H1 (cell line): ENCODE results near the gene STXBP5. TPM values are rescaled to one million over a fixed set of nuclear protein-coding genes. Genes with fewer than 3 reads are reported as not detected.

Experiments used
- CTCF ChIA-PET: fragments of 300-600 bp; sonication (Branson Sonifier 250); formaldehyde crosslinking; loops from one replicate; lab custom pipeline; 2021; ENCODE audit not compliant: partially characterized antibody; lab: Charles Lee
- POLR2A ChIA-PET: fragments of 300-600 bp; sonication (Branson Sonifier 250); formaldehyde crosslinking; loops from one replicate; lab custom pipeline; 2021; ENCODE audit warnings: inconsistent platforms; ENCODE audit not compliant: partially characterized antibody; lab: Charles Lee
- DNase-seq, 2 experiments: peaks; one replicate each; pipeline versions ENCODE4 v3.0.0 to v3.0.0-alpha.2; 2010 to 2022; ENCODE audit warnings: low spot score in 2 of 2, low read depth in 1 of 2, mixed read lengths in 1 of 2
- FAIRE-seq: peaks from 2 replicates; lab custom pipeline; 2011; peaks lifted over from hg19 to GRCh38; lab: Jason Lieb, UNC
- H2AFZ ChIP-seq: 2 replicates; pipeline ENCODE4 v1.8.1; 2012; ENCODE audit warnings: low read length, inconsistent platforms
- H2AK5ac ChIP-seq: 2 replicates; pipeline ENCODE4 v1.6.1; 2013; ENCODE audit warnings: low read depth, low read length
- H2BK120ac ChIP-seq: replicated peaks from 2 replicates; pipeline ENCODE3; 2013; ENCODE audit warnings: low read depth, low read length, inconsistent platforms
- H2BK12ac ChIP-seq: 2 replicates; pipeline ENCODE4 v1.6.1; 2013; ENCODE audit warnings: low read depth, low read length
- H2BK15ac ChIP-seq: 2 replicates; pipeline ENCODE4 v1.6.1; 2013; ENCODE audit warnings: low read length
- H2BK20ac ChIP-seq: 2 replicates; pipeline ENCODE4 v1.6.1; 2013; ENCODE audit warnings: low read length
- H2BK5ac ChIP-seq: 2 replicates; pipeline ENCODE4 v1.6.1; 2013; ENCODE audit warnings: low read depth, low read length
- H3K14ac ChIP-seq: 2 replicates; pipeline ENCODE4 v1.6.1; 2013; ENCODE audit warnings: inconsistent platforms; ENCODE audit not compliant: insufficient read length
- H3K18ac ChIP-seq: 2 replicates; pipeline ENCODE4 v1.6.1; 2013; ENCODE audit warnings: low read length; ENCODE audit errors: extremely low read depth
- H3K23ac ChIP-seq: 2 replicates; pipeline ENCODE4 v1.6.1; 2013; ENCODE audit warnings: inconsistent platforms; ENCODE audit not compliant: insufficient read length
- H3K23me2 ChIP-seq: 2 replicates; pipeline ENCODE4 v1.6.1; 2013; ENCODE audit warnings: low read depth, low read length
- H3K27ac ChIP-seq: 2 replicates; pipeline ENCODE4 v1.6.1; 2011; ENCODE audit warnings: low read depth, low read length, inconsistent platforms
- H3K27me3 ChIP-seq, 4 experiments: replicated peaks in 1 of 4; 1 replicate in 1 of 4; 2 replicates in 3 of 4; pipeline versions ENCODE4 v1.6.1 to v1.8.1; 2011 to 2013; ENCODE audit warnings: low read length in 3 of 4, mild to moderate bottlenecking in 3 of 4, inconsistent platforms in 2 of 4, mixed read lengths in 2 of 4, moderate library complexity in 1 of 4; ENCODE audit not compliant: control insufficient read depth in 3 of 4, insufficient read depth in 3 of 4; ENCODE audit errors: extremely low read depth in 1 of 4
- H3K36me3 ChIP-seq, 4 experiments: 2 replicates each; pipeline versions ENCODE4 v1.6.1 to v1.8.1; 2011 to 2013; ENCODE audit warnings: mild to moderate bottlenecking in 4 of 4, low read length in 3 of 4, moderate library complexity in 2 of 4, control low read depth in 1 of 4, inconsistent platforms in 1 of 4; ENCODE audit not compliant: insufficient read depth in 4 of 4, control insufficient read depth in 2 of 4
- H3K4ac ChIP-seq: replicated peaks from 2 replicates; pipeline ENCODE3; 2013; ENCODE audit warnings: low read length, low read depth, mixed read lengths, inconsistent platforms; ENCODE audit not compliant: insufficient read length
- H3K4me1 ChIP-seq, 4 experiments: replicated peaks in 1 of 4; 1 replicate in 1 of 4; 2 replicates in 3 of 4; pipeline versions ENCODE4 v1.6.1 to v1.8.1; 2011 to 2013; ENCODE audit warnings: low read length in 3 of 4, inconsistent platforms in 2 of 4, mixed read lengths in 1 of 4; ENCODE audit not compliant: insufficient read depth in 4 of 4, control insufficient read depth in 3 of 4
- H3K4me2 ChIP-seq, 2 experiments: 2 replicates each; pipeline versions ENCODE4 v1.6.1 to v1.8.1; 2011 to 2013; ENCODE audit warnings: low read depth in 2 of 2, low read length in 2 of 2, control low read depth in 1 of 2, inconsistent platforms in 1 of 2, mild to moderate bottlenecking in 1 of 2; ENCODE audit not compliant: insufficient read depth in 1 of 2
- H3K4me3 ChIP-seq, 4 experiments: fragments of 200-600, 300-600 bp in 1 of 4; sonication (generic), shearing (Covaris generic), sonication (Bioruptor Twin) in 1 of 4; 2 replicates each; pipeline versions ENCODE4 v1.5.1 to v1.8.1; 2011 to 2016; ENCODE audit warnings: low read length in 4 of 4, low read depth in 3 of 4, control low read depth in 2 of 4, inconsistent platforms in 2 of 4, mild to moderate bottlenecking in 2 of 4, mixed read lengths in 1 of 4, moderate library complexity in 1 of 4; ENCODE audit not compliant: insufficient read depth in 2 of 4; ENCODE audit errors: extremely low read depth in 1 of 4
- H3K56ac ChIP-seq: replicated peaks from 2 replicates; pipeline ENCODE3; 2013; ENCODE audit warnings: low read depth, mild to moderate bottlenecking, mixed read lengths, low read length, inconsistent platforms; ENCODE audit not compliant: insufficient read length
- H3K79me1 ChIP-seq: 2 replicates; pipeline ENCODE4 v1.6.1; 2013; ENCODE audit warnings: low read depth, low read length, control low read depth
- H3K79me2 ChIP-seq, 2 experiments: 2 replicates each; pipeline versions ENCODE4 v1.6.1 to v1.8.1; 2012 to 2013; ENCODE audit warnings: low read length in 2 of 2, mild to moderate bottlenecking in 2 of 2, inconsistent platforms in 1 of 2; ENCODE audit not compliant: insufficient read depth in 2 of 2, control insufficient read depth in 1 of 2
- H3K9ac ChIP-seq, 4 experiments: replicated peaks in 1 of 4; 1 replicate in 1 of 4; 2 replicates in 3 of 4; pipeline versions ENCODE4 v1.6.1 to v1.8.1; 2011 to 2013; ENCODE audit warnings: low read depth in 3 of 4, low read length in 3 of 4, control low read depth in 2 of 4, mild to moderate bottlenecking in 2 of 4, moderate library complexity in 2 of 4, inconsistent platforms in 1 of 4; ENCODE audit errors: extremely low read depth in 1 of 4
- H3K9me3 ChIP-seq, 2 experiments: 2 replicates each; pipeline versions ENCODE4 v1.6.1 to v1.8.1; 2012 to 2013; ENCODE audit warnings: mild to moderate bottlenecking in 2 of 2, moderate library complexity in 2 of 2, control low read depth in 1 of 2, inconsistent platforms in 1 of 2, low read depth in 1 of 2, low read length in 1 of 2, mixed read lengths in 1 of 2; ENCODE audit not compliant: insufficient read depth in 2 of 2
- H4K20me1 ChIP-seq, 2 experiments: replicated peaks in 1 of 2; 2 replicates each; pipeline versions ENCODE3 to v1.8.1; 2011 to 2013; ENCODE audit warnings: inconsistent platforms in 2 of 2, low read length in 2 of 2, mild to moderate bottlenecking in 1 of 2; ENCODE audit not compliant: insufficient read depth in 2 of 2, control insufficient read depth in 1 of 2
- H4K5ac ChIP-seq: 2 replicates; pipeline ENCODE4 v1.6.1; 2013; ENCODE audit warnings: low read length, low read depth, mixed read lengths, inconsistent platforms; ENCODE audit not compliant: insufficient read length
- H4K8ac ChIP-seq: 2 replicates; pipeline ENCODE4 v1.8.0; 2013; ENCODE audit warnings: mild to moderate bottlenecking, moderate library complexity, low read length, inconsistent platforms; ENCODE audit not compliant: insufficient read depth; ENCODE audit errors: extremely low read depth
- H4K91ac ChIP-seq: replicated peaks from 2 replicates; pipeline ENCODE3; 2013; ENCODE audit warnings: low read length, mixed read lengths, inconsistent platforms; ENCODE audit not compliant: insufficient read length
- POLR2A ChIP-seq, 2 experiments: IDR thresholded peaks; 1 replicate in 1 of 2; 2 replicates in 1 of 2; pipeline ENCODE4 v1.6.1; 2011; ENCODE audit warnings: low read depth in 2 of 2, low read length in 2 of 2, mild to moderate bottlenecking in 2 of 2; ENCODE audit errors: control extremely low read depth in 1 of 2
- WGBS, 2 experiments: shearing (Covaris generic) in 1 of 2; methylation state at CpG; one replicate each; pipeline versions ENCODE4 v1.1.6 to v1.1.7; 2013 to 2015; ENCODE audit warnings: low lambda C conversion rate in 2 of 2, mixed read lengths in 2 of 2, inconsistent platforms in 1 of 2, low coverage in 1 of 2, missing lambda C conversion rate in 1 of 2; ENCODE audit not compliant: insufficient replicate concordance in 2 of 2, insufficient coverage in 1 of 2, insufficient read length in 1 of 2; ENCODE audit errors: extremely low coverage in 1 of 2, missing lambda C conversion rate in 1 of 2; 5-methylcytosine and 5-hydroxymethylcytosine counted together
- long read RNA-seq, 2 experiments: library from RNA in 1 of 2; library from capped mRNA in 1 of 2; stranded (forward); transcript quantifications; one replicate each; pipeline ENCODE4 v2.0.0, GENCODE V29; 2021; ENCODE audit warnings: inconsistent platforms in 1 of 2
- polyA minus RNA-seq, 3 experiments: library from RNA; depleted of rRNA, polyadenylated mRNA; stranded (reverse); fragments of >200 nt; gene quantifications; 1 replicate in 2 of 3; 2 replicates in 1 of 3; pipeline ENCODE4 v1.2.3, GENCODE V29; 2011
- polyA plus RNA-seq, 7 experiments: library from polyadenylated mRNA; depleted of rRNA in 3 of 7; stranded (reverse) in 5 of 7; unstranded in 2 of 7; fragments of >200 nt in 5 of 7; fragments of 200-250 nt in 2 of 7; gene quantifications; 1 replicate in 5 of 7; 2 replicates in 1 of 7; 4 replicates in 1 of 7; pipeline versions ENCODE4 v1.2.1 to v1.2.3, GENCODE V29; 2011 to 2013; ENCODE audit warnings: missing spikeins in 2 of 7, mixed read lengths in 2 of 7
- total RNA-seq: library from RNA; stranded (reverse); fragmentation: NEBNext Ultra II Directional; extraction: Animal tissue kit (Norgen Biotek cat#: 25700); gene quantifications from 2 replicates; pipeline ENCODE4 v1.2.1, GENCODE V29; 2021

The STXBP5 gene
- total RNA-seq (10.8 and 12.0 TPM in 2 replicates), polyA plus RNA-seq (2011; rRNA removed) (2.5 and 2.7 TPM in 2 replicates), polyA minus RNA-seq (2011; rRNA and poly(A)+ RNA removed) (19.5 and 26.8 TPM in 2 replicates)
- polyA plus RNA-seq (2011; cell fraction: cytosol; rRNA removed), result 3.4 TPM
- 7.3 TPM for polyA plus RNA-seq (2011; cell fraction: nucleus; rRNA removed)
- polyA plus RNA-seq (2012, experiment 1 of 2), result 3.2 to 5.4 TPM (median 4.8 TPM) in 4 replicates
- polyA plus RNA-seq (2012, experiment 2 of 2), result 0.29 TPM
- 3.1 TPM for polyA plus RNA-seq (2013, experiment 1 of 2)
- polyA plus RNA-seq (2013, experiment 2 of 2), result 2.5 TPM
- 8.7 TPM for polyA minus RNA-seq (2011; cell fraction: cytosol; rRNA and poly(A)+ RNA removed)
- 45.4 TPM for polyA minus RNA-seq (2011; cell fraction: nucleus; rRNA and poly(A)+ RNA removed)
- long read RNA-seq, experiment 1, partial matches to known transcripts, result 0 of 5 reads
- long read RNA-seq, experiment 1, other reads (novel, unspliced or antisense), result 5 of 5 reads
- long read RNA-seq, experiment 2, result 0 reads

- no peak for FAIRE-seq
- Histone ChIP-seq H3K27ac (peak within 1 kb of the TSS; percentile 37; the same call in 1 of the 2 replicates), H3K23ac (no peak within 1 kb of the TSS), H3K4me1 (peaks cover 0 to 3% (median 0%) of the 10 kb centered on the region in 4 experiments; a peak in 1 of 7 replicates), H3K9me3 (no peaks in the 10 kb centered on the region), H4K8ac (peak within 1 kb of the TSS; percentile 86; the same call in 1 of the 2 replicates), H4K5ac (no peak within 1 kb of the TSS), H3K4me3 (peak within 1 kb of the TSS; percentile 67 to 97 (median 78)), H3K36me3 (no peaks in the 10 kb centered on the region; a peak in 2 of 8 replicates), H3K18ac (peak within 1 kb of the TSS; percentile 38; the same call in 1 of the 2 replicates), H3K79me2 (peaks cover 0 to 34% of the 10 kb centered on the region in 2 experiments; a peak in 3 of 4 replicates), H2BK20ac (no peak within 1 kb of the TSS), H2BK120ac (no peak within 1 kb of the TSS), H4K91ac (no peak within 1 kb of the TSS), H2BK12ac (no peak within 1 kb of the TSS), H3K23me2 (peaks cover 10% of the 10 kb centered on the region), H3K79me1 (no peaks in the 10 kb centered on the region), H3K4ac (no peak within 1 kb of the TSS), H2AFZ (peak within 1 kb of the TSS; percentile 66), H2BK5ac (no peak within 1 kb of the TSS), H4K20me1 (no peaks in the 10 kb centered on the region), H3K56ac (peak within 1 kb of the TSS; percentile 33), H2BK15ac (no peak within 1 kb of the TSS), H3K14ac (no peak within 1 kb of the TSS), H2AK5ac (no peak within 1 kb of the TSS), H3K4me2 (peak within 1 kb of the TSS; percentile 79 to 93), H3K9ac (peak within 1 kb of the TSS; percentile 58 to 94 (median 64)), H3K27me3 (0 out of 7 replicates have a peak, but pooled peaks cover 0 to 2% (median 0%) of the 10 kb centered on the region in 4 experiments)
- WGBS, 2 experiments, result 2% methylated on average over 55 of the region's 85 CpGs; no CpG with 5 or more reads in 1 of the 2 experiments
- DNase-seq, result peak in 1 of 2 experiments; percentile 63
- ChIA-PET POLR2A (interaction anchor here (1.1 kb wide), 1 partner anchor 14 kb away, joined by 3 read pairs; no protein-coding TSS in a partner anchor), CTCF (interaction anchor here (0.7 to 1.0 kb wide), 2 partner anchors 9 to 1081 kb away, joined by 4 to 6 read pairs; no protein-coding TSS in a partner anchor)
- TF ChIP-seq POLR2A (IDR thresholded peaks at IDR 0.05; ENCODE audit: control extremely low read depth in 1 of 2, low read depth in 2 of 2, low read length in 2 of 2), result peak; percentile 25 to 41; a peak in 1 of 3 replicates
Measured at GRCh38 chr6:147204060-147204785, at the start of gene STXBP5. Gene STXBP5, plus strand, starts transcription at chr6:147204417. Its CDS starts 116 bp downstream, at chr6:147204533.
